ENCODE measurements around the gene WDR48.

WDR48 gene

GRCh38 chr3:39108200-39108710 lies 56.4 kb downstream of the WDR48 start:
- no CpG with 5 or more reads among the region's 2 CpGs for WGBS (ENCODE audit: insufficient coverage, insufficient read length)
- Histone ChIP-seq H3K4me3 (ENCODE audit: low read length) (peak overlapping the region; percentile 81; the same call in 1 of the 2 replicates), H3K36me3 (ENCODE audit: control insufficient read depth, insufficient read depth, low read length) (no peaks in the 10 kb centered on the region), H3K27ac (ENCODE audit: low read length) (no peak overlapping the region), H3K4me1 (ENCODE audit: control insufficient read depth, insufficient read depth, low read length) (no peaks in the 10 kb centered on the region; the same call in 1 of the 2 replicates), H3K9me3 (ENCODE audit: control insufficient read depth, insufficient read depth, low read length) (no peaks in the 10 kb centered on the region), H3K27me3 (ENCODE audit: control insufficient read depth, insufficient read depth, low read length) (no peaks in the 10 kb centered on the region)
- no peak for DNase-seq (ENCODE audit: low read depth, low spot score)

- Histone ChIP-seq H3K4me1 (ENCODE audit: control insufficient read depth, insufficient read depth, low read length) (no peaks in the 10 kb centered on the region; the same call in 1 of the 2 replicates), H3K27ac (ENCODE audit: low read length) (no peak overlapping the region), H3K36me3 (ENCODE audit: control insufficient read depth, insufficient read depth, low read length) (no peaks in the 10 kb centered on the region), H3K27me3 (ENCODE audit: control insufficient read depth, insufficient read depth, low read length) (no peaks in the 10 kb centered on the region), H3K9me3 (ENCODE audit: control insufficient read depth, insufficient read depth, low read length) (no peaks in the 10 kb centered on the region), H3K4me3 (ENCODE audit: low read length) (no peak overlapping the region)
- DNase-seq (ENCODE audit: low read depth, low spot score): no peak
- no CpG with 5 or more reads among the region's 5 CpGs for WGBS (ENCODE audit: insufficient coverage, insufficient read length)
Measured at GRCh38 chr3:39109086-39109485, 57.3 kb downstream of the WDR48 start.

GRCh38 chr3:39110041-39110639 lies 58.3 kb downstream of the WDR48 start:
- no peaks in the 10 kb centered on the region for H3K9me3 ChIP-seq (ENCODE audit: control insufficient read depth, insufficient read depth, low read length)
- H3K27me3 ChIP-seq (ENCODE audit: control insufficient read depth, insufficient read depth, low read length): no peaks in the 10 kb centered on the region
- no peaks in the 10 kb centered on the region; the same call in 1 of the 2 replicates for H3K4me1 ChIP-seq (ENCODE audit: control insufficient read depth, insufficient read depth, low read length)
- DNase-seq (ENCODE audit: low read depth, low spot score): no peak
- no CpG with 5 or more reads among the region's 2 CpGs for WGBS (ENCODE audit: insufficient coverage, insufficient read length)
- H3K36me3 ChIP-seq (ENCODE audit: control insufficient read depth, insufficient read depth, low read length): no peaks in the 10 kb centered on the region
- no peak overlapping the region for H3K27ac ChIP-seq (ENCODE audit: low read length)
- no peak overlapping the region for H3K4me3 ChIP-seq (ENCODE audit: low read length)

- Histone ChIP-seq H3K27me3 (ENCODE audit: control insufficient read depth, insufficient read depth, low read length) (no peaks in the 10 kb centered on the region), H3K27ac (ENCODE audit: low read length) (no peak overlapping the region), H3K9me3 (ENCODE audit: control insufficient read depth, insufficient read depth, low read length) (no peaks in the 10 kb centered on the region), H3K36me3 (ENCODE audit: control insufficient read depth, insufficient read depth, low read length) (no peaks in the 10 kb centered on the region), H3K4me1 (ENCODE audit: control insufficient read depth, insufficient read depth, low read length) (no peaks in the 10 kb centered on the region; the same call in 1 of the 2 replicates), H3K4me3 (ENCODE audit: low read length) (no peak overlapping the region)
- no peak for DNase-seq (ENCODE audit: low read depth, low spot score)
- no CpG with 5 or more reads among the region's 3 CpGs for WGBS (ENCODE audit: insufficient coverage, insufficient read length)
Measured at GRCh38 chr3:39112113-39112512, 60.3 kb downstream of the WDR48 start.

GRCh38 chr3:39112535-39112934 lies 60.7 kb downstream of the WDR48 start:
- WGBS (ENCODE audit: insufficient coverage, insufficient read length): no CpG with 5 or more reads among the region's 2 CpGs
- DNase-seq (ENCODE audit: low read depth, low spot score): no peak
- no peaks in the 10 kb centered on the region for H3K9me3 ChIP-seq (ENCODE audit: control insufficient read depth, insufficient read depth, low read length)

GRCh38 chr3:39113291-39113690 lies 61.5 kb downstream of the WDR48 start:
- Histone ChIP-seq H3K27me3 (ENCODE audit: control insufficient read depth, insufficient read depth, low read length) (no peaks in the 10 kb centered on the region), H3K4me1 (ENCODE audit: control insufficient read depth, insufficient read depth, low read length) (no peaks in the 10 kb centered on the region; the same call in 1 of the 2 replicates), H3K9me3 (ENCODE audit: control insufficient read depth, insufficient read depth, low read length) (no peaks in the 10 kb centered on the region), H3K27ac (ENCODE audit: low read length) (no peak overlapping the region), H3K4me3 (ENCODE audit: low read length) (no peak overlapping the region), H3K36me3 (ENCODE audit: control insufficient read depth, insufficient read depth, low read length) (no peaks in the 10 kb centered on the region)
- no CpG with 5 or more reads among the region's 3 CpGs for WGBS (ENCODE audit: insufficient coverage, insufficient read length)
- DNase-seq (ENCODE audit: low read depth, low spot score): no peak

More at GRCh38 chr3:39112535-39112934, 60.7 kb downstream of the WDR48 start:
- Histone ChIP-seq H3K36me3 (ENCODE audit: control insufficient read depth, insufficient read depth, low read length) (no peaks in the 10 kb centered on the region), H3K4me1 (ENCODE audit: control insufficient read depth, insufficient read depth, low read length) (no peaks in the 10 kb centered on the region; the same call in 1 of the 2 replicates), H3K27ac (ENCODE audit: low read length) (no peak overlapping the region), H3K27me3 (ENCODE audit: control insufficient read depth, insufficient read depth, low read length) (no peaks in the 10 kb centered on the region), H3K4me3 (ENCODE audit: low read length) (no peak overlapping the region)

GRCh38 chr3:39114456-39114855 lies 62.6 kb downstream of the WDR48 start:
- no peak overlapping the region for H3K27ac ChIP-seq (ENCODE audit: low read length)
- no peaks in the 10 kb centered on the region for H3K36me3 ChIP-seq (ENCODE audit: control insufficient read depth, insufficient read depth, low read length)
- DNase-seq (ENCODE audit: low read depth, low spot score): no peak
- no peaks in the 10 kb centered on the region for H3K9me3 ChIP-seq (ENCODE audit: control insufficient read depth, insufficient read depth, low read length)
- H3K4me3 ChIP-seq (ENCODE audit: low read length): no peak overlapping the region
- no peaks in the 10 kb centered on the region for H3K4me1 ChIP-seq (ENCODE audit: control insufficient read depth, insufficient read depth, low read length)
- no CpG with 5 or more reads among the region's 5 CpGs for WGBS (ENCODE audit: insufficient coverage, insufficient read length)
- no peaks in the 10 kb centered on the region for H3K27me3 ChIP-seq (ENCODE audit: control insufficient read depth, insufficient read depth, low read length)

- no peaks in the 10 kb centered on the region for H3K36me3 ChIP-seq (ENCODE audit: control insufficient read depth, insufficient read depth, low read length)
- WGBS (ENCODE audit: insufficient coverage, insufficient read length): no CpG with 5 or more reads among the region's 3 CpGs
- no peaks in the 10 kb centered on the region for H3K27me3 ChIP-seq (ENCODE audit: control insufficient read depth, insufficient read depth, low read length)
- H3K9me3 ChIP-seq (ENCODE audit: control insufficient read depth, insufficient read depth, low read length): no peaks in the 10 kb centered on the region
- no peaks in the 10 kb centered on the region for H3K4me1 ChIP-seq (ENCODE audit: control insufficient read depth, insufficient read depth, low read length)
- H3K4me3 ChIP-seq (ENCODE audit: low read length): no peak overlapping the region
- no peak for DNase-seq (ENCODE audit: low read depth, low spot score)
- H3K27ac ChIP-seq (ENCODE audit: low read length): no peak overlapping the region
Measured at GRCh38 chr3:39115870-39116269, 64.1 kb downstream of the WDR48 start.

- H3K27ac ChIP-seq (ENCODE audit: low read length): no peak overlapping the region
- no CpG with 5 or more reads among the region's 3 CpGs for WGBS (ENCODE audit: insufficient coverage, insufficient read length)
- no peaks in the 10 kb centered on the region for H3K4me1 ChIP-seq (ENCODE audit: control insufficient read depth, insufficient read depth, low read length)
Measured at GRCh38 chr3:39118079-39118478, 66.3 kb downstream of the WDR48 start.

GRCh38 chr3:39118931-39119660 lies 67.3 kb downstream of the WDR48 start:
- no CpG with 5 or more reads among the region's 5 CpGs for WGBS (ENCODE audit: insufficient coverage, insufficient read length)
- no peaks in the 10 kb centered on the region for H3K36me3 ChIP-seq (ENCODE audit: control insufficient read depth, insufficient read depth, low read length)
- H3K9me3 ChIP-seq (ENCODE audit: control insufficient read depth, insufficient read depth, low read length): no peaks in the 10 kb centered on the region
- no peaks in the 10 kb centered on the region for H3K4me1 ChIP-seq (ENCODE audit: control insufficient read depth, insufficient read depth, low read length)
- H3K27me3 ChIP-seq (ENCODE audit: control insufficient read depth, insufficient read depth, low read length): no peaks in the 10 kb centered on the region
- H3K4me3 ChIP-seq (ENCODE audit: low read length): no peak overlapping the region
- no peak for DNase-seq (ENCODE audit: low read depth, low spot score)
- H3K27ac ChIP-seq (ENCODE audit: low read length): no peak overlapping the region

More at GRCh38 chr3:39118079-39118478, 66.3 kb downstream of the WDR48 start:
- no peaks in the 10 kb centered on the region for H3K36me3 ChIP-seq (ENCODE audit: control insufficient read depth, insufficient read depth, low read length)
- H3K9me3 ChIP-seq (ENCODE audit: control insufficient read depth, insufficient read depth, low read length): no peaks in the 10 kb centered on the region
- no peak for DNase-seq (ENCODE audit: low read depth, low spot score)
- H3K4me3 ChIP-seq (ENCODE audit: low read length): no peak overlapping the region
- H3K27me3 ChIP-seq (ENCODE audit: control insufficient read depth, insufficient read depth, low read length): no peaks in the 10 kb centered on the region

Data from iPS DF 6.9 (cell line).